Stimulated activated CD8-positive, alpha-beta memory T cell treated with anti-CD3 and anti-CD28 coated beads, Interleukin-12 subunit alpha, Interleukin-12 subunit beta, amount 100 ng/mL, for 24 hours (primary cell): ENCODE measurements around the gene SRGN.
"Not testable (repeated sequence)": the region's sequence is repeated elsewhere in the genome, so short reads cannot be mapped to it uniquely, and the experiment has no call there.

Source experiments
- DNase-seq: peaks from one replicate; pipeline ENCODE4 v3.0.0-alpha.2; 2020; ENCODE audit errors: extremely low read depth

Gene SRGN

GRCh38 chr10:69141304-69141703 is 53.4 kb downstream of the SRGN start:
- DNase-seq = no peak

- not testable (repeated sequence) for DNase-seq
These were observed 54.2 kb downstream of the SRGN start for GRCh38 chr10:69142074-69142473.

GRCh38 chr10:69142983-69143382 is 55.1 kb downstream of the SRGN start:
- DNase-seq = no peak

- DNase-seq = no peak
These were observed 57.4 kb downstream of the SRGN start for GRCh38 chr10:69145329-69145728.

GRCh38 chr10:69145864-69146263 is 58.0 kb downstream of the SRGN start:
- no peak for DNase-seq

- no peak for DNase-seq
These were observed 58.9 kb downstream of the SRGN start for GRCh38 chr10:69146759-69147158.

GRCh38 chr10:69151984-69152383 is 64.1 kb downstream of the SRGN start:
- DNase-seq = no peak

GRCh38 chr10:69153227-69153626 is 65.3 kb downstream of the SRGN start:
- DNase-seq = no peak
